K562 (cell line): Measurements from ENCODE around the gene PTPMT1. TPM values are rescaled to one million over a fixed set of nuclear protein-coding genes. Genes with fewer than 3 reads are reported as not detected.

ENCODE experiments used
- ATAC-seq: fragments of 200-7000 bp; cut with Tn5 transposase; 3 replicates; pipeline ENCODE4 v1.9.1; 2020; ENCODE audit warnings: moderate library complexity
- BruUV-seq: library from RNA; stranded (reverse); fragments of 400-500 nt; replicated peaks from 2 replicates; lab custom pipeline; 2021; lab: Mats Ljungman, UMichigan
- CTCF ChIA-PET: fragments of 300-600 bp; formaldehyde crosslinking; extraction: SDS; loops from one replicate; lab custom pipeline; 2021; ENCODE audit warnings: low intra/inter-chr PET ratio; lab: Yijun Ruan, JAX
- POLR2A ChIA-PET: fragments of 300-600, 350-650 bp; sonication (Branson Sonifier 250); formaldehyde crosslinking; extraction: SDS; loops from one replicate; lab custom pipeline; 2021; ENCODE audit warnings: antibody characterized with exemption, inconsistent platforms; lab: Yijun Ruan, JAX
- DNase-seq, 4 experiments: peaks; one replicate each; pipeline versions ENCODE4 v3.0.0 to v3.0.0-alpha.2; 2011 to 2018; ENCODE audit warnings: low spot score in 3 of 4, mixed read lengths in 3 of 4; ENCODE audit errors: extremely low read depth in 1 of 4
- FAIRE-seq: peaks from 2 replicates; lab custom pipeline; 2011; peaks lifted over from hg19 to GRCh38; lab: Jason Lieb, UNC
- H2AFZ ChIP-seq: 2 replicates; pipeline ENCODE4 v1.6.0; 2011; ENCODE audit warnings: low read depth, low read length, control low read depth, inconsistent platforms
- H3K27ac ChIP-seq: fragments of 200-600 bp; 3 replicates; pipeline ENCODE4 v1.8.0; 2011; ENCODE audit warnings: low read depth, mild to moderate bottlenecking, control low read depth, inconsistent platforms, low read length, moderate library complexity, mixed read lengths; ENCODE audit errors: extremely low read depth
- H3K27me3 ChIP-seq, 2 experiments: fragments of 300-600 bp in 1 of 2; 2 replicates in 1 of 2; 3 replicates in 1 of 2; pipeline versions ENCODE4 v1.6.0 to v1.8.0; 2011; ENCODE audit warnings: inconsistent platforms in 2 of 2, low read length in 2 of 2, mild to moderate bottlenecking in 1 of 2, mixed read lengths in 1 of 2, moderate library complexity in 1 of 2; ENCODE audit not compliant: control insufficient read depth in 2 of 2, insufficient read depth in 2 of 2
- H3K36me3 ChIP-seq: fragments of 300-600 bp; 3 replicates; pipeline ENCODE4 v1.8.0; 2011; ENCODE audit warnings: mild to moderate bottlenecking, low read length, inconsistent platforms; ENCODE audit not compliant: control insufficient read depth, insufficient read depth
- H3K4me1 ChIP-seq, 2 experiments: fragments of 200-600 bp in 1 of 2; replicated peaks in 1 of 2; 2 replicates in 1 of 2; 3 replicates in 1 of 2; pipeline versions ENCODE4 v1.5.1 to v1.8.0; 2011; ENCODE audit warnings: inconsistent platforms in 2 of 2, low read length in 2 of 2, mild to moderate bottlenecking in 1 of 2, mixed read lengths in 1 of 2, moderate library complexity in 1 of 2; ENCODE audit not compliant: control insufficient read depth in 2 of 2, insufficient read depth in 2 of 2
- H3K4me2 ChIP-seq: 2 replicates; pipeline ENCODE4 v1.6.1; 2011; ENCODE audit warnings: low read length, control low read depth, inconsistent platforms, mixed read lengths; ENCODE audit not compliant: insufficient read depth
- H3K4me3 ChIP-seq: fragments of 200-600 bp; sonication (generic), shearing (Covaris generic); 2 replicates; pipeline ENCODE4 v1.5.1; 2016; ENCODE audit warnings: control low read depth, inconsistent platforms
- H3K79me2 ChIP-seq: fragments of 200-600 bp; 3 replicates; pipeline ENCODE4 v1.8.0; 2011; ENCODE audit warnings: low read length, inconsistent platforms; ENCODE audit not compliant: control insufficient read depth, insufficient read depth
- H3K9ac ChIP-seq, 2 experiments: 2 replicates each; pipeline versions ENCODE4 v1.6.0 to v1.6.1; 2011; ENCODE audit warnings: low read depth in 2 of 2, low read length in 2 of 2, control low read depth in 1 of 2, inconsistent platforms in 1 of 2, mild to moderate bottlenecking in 1 of 2, mixed read lengths in 1 of 2; ENCODE audit not compliant: insufficient read depth in 1 of 2
- H3K9me1 ChIP-seq: one replicate; pipeline ENCODE4 v1.6.0; 2011; ENCODE audit warnings: inconsistent platforms, mild to moderate bottlenecking, low read length, moderate library complexity; ENCODE audit not compliant: control insufficient read depth, insufficient read depth
- H3K9me3 ChIP-seq: replicated peaks from 2 replicates; pipeline ENCODE4 v1.5.1; 2011; ENCODE audit warnings: low read depth, low read length, inconsistent platforms; ENCODE audit not compliant: control insufficient read depth, insufficient read depth
- H4K20me1 ChIP-seq: replicated peaks from 2 replicates; pipeline ENCODE4 v1.6.1; 2011; ENCODE audit warnings: low read length, inconsistent platforms, mixed read lengths; ENCODE audit not compliant: control insufficient read depth, insufficient read depth
- BRD9 ChIP-seq: fragments of 450-650 bp; IDR thresholded peaks from 2 replicates; pipeline ENCODE4 v1.6.1; 2018; ENCODE audit warnings: low read depth; ENCODE audit not compliant: partially characterized antibody
- BRF2 ChIP-seq: IDR thresholded peaks from 3 replicates; pipeline ENCODE4 v1.6.1; 2011; ENCODE audit warnings: borderline replicate concordance, mild to moderate bottlenecking; ENCODE audit not compliant: insufficient read length, insufficient read depth
- ETS2 ChIP-seq: IDR thresholded peaks from 2 replicates; pipeline ENCODE4 v1.6.1; 2016; ENCODE audit warnings: borderline replicate concordance, missing genetic modification characterization, mild to moderate bottlenecking, moderate library complexity, missing compliant biosample characterization; ENCODE audit not compliant: poor library complexity, severe bottlenecking
- GTF2A2 ChIP-seq: IDR thresholded peaks from 2 replicates; pipeline ENCODE4 v1.6.1; 2016; ENCODE audit warnings: mild to moderate bottlenecking, missing genetic modification characterization, missing compliant biosample characterization
- HIVEP1 ChIP-seq: fragments of 250-450 bp; sonication (Bioruptor Pico); IDR thresholded peaks from 2 replicates; pipeline ENCODE4 v1.4.0; 2020; ENCODE audit warnings: mild to moderate bottlenecking
- JUN ChIP-seq, 2 experiments: sonication (generic) in 1 of 2; formaldehyde crosslinking in 1 of 2; IDR thresholded peaks; 2 replicates each; pipeline versions ENCODE4 v1.6.1 to v1.8.0; 2012 to 2022; ENCODE audit warnings: borderline replicate concordance in 2 of 2, mild to moderate bottlenecking in 2 of 2, improper control_type of control experiment in 1 of 2, low read depth in 1 of 2, low read length in 1 of 2, missing genetic modification reagents in 1 of 2
- MAFK ChIP-seq: IDR thresholded peaks from 2 replicates; pipeline ENCODE4 v1.6.1; 2011; ENCODE audit warnings: low read length, improper control_type of control experiment
- RUNX1 ChIP-seq: sonication (generic); IDR thresholded peaks from 2 replicates; pipeline ENCODE4 v1.6.1; 2016; ENCODE audit warnings: antibody characterized with exemption, low read depth
- ZMIZ1 ChIP-seq, 2 experiments: fragments of 150-350 bp in 1 of 2; IDR thresholded peaks; 2 replicates each; pipeline ENCODE4 v1.6.1; 2012 to 2016; ENCODE audit warnings: low read depth in 2 of 2, low read length in 2 of 2, mild to moderate bottlenecking in 1 of 2, moderate library complexity in 1 of 2
- ZNF24 ChIP-seq: fragments of 450-650 bp; IDR thresholded peaks from 2 replicates; pipeline ENCODE4 v1.6.1; 2016
- WGBS: fragments of 100-300 bp; shearing (Covaris generic); methylation state at CpG from one replicate; pipeline ENCODE4 v1.1.6; 2016; ENCODE audit warnings: low coverage, mixed read lengths; ENCODE audit not compliant: insufficient coverage; ENCODE audit errors: missing lambda C conversion rate; 5-methylcytosine and 5-hydroxymethylcytosine counted together
- in situ Hi-C: fragments of 300-500 bp; cut with MboI; formaldehyde crosslinking; loops from 4 replicates; pipeline ENCODE4 v1.15.0; 2018; ENCODE audit warnings: inconsistent platforms, mixed read lengths
- intact Hi-C: fragments of 100-400 bp; cut with micrococcal nuclease; formaldehyde crosslinking; loops from 2 replicates; pipeline ENCODE4 v1.14.2; 2022
- polyA plus RNA-seq, 8 experiments: library from polyadenylated mRNA; depleted of rRNA in 4 of 8; stranded (reverse) in 5 of 8; unstranded in 3 of 8; fragments of >200 nt; fragmentation: Nextera tagmentation in 2 of 8; fragmentation: Illumina TruSeq in 1 of 8; extraction: Ambion mirVana in 2 of 8; extraction: Trizol in 1 of 8; gene quantifications; 2 replicates each; pipeline versions ENCODE4 v1.2.1 to v1.2.3, GENCODE V29; 2011 to 2014; ENCODE audit warnings: inconsistent platforms in 1 of 8, missing spikeins in 1 of 8
- total RNA-seq, 7 experiments: library from RNA; depleted of rRNA in 6 of 7; stranded (reverse); fragments of >200 nt in 6 of 7; fragmentation: Illumina TruSeq in 2 of 7; extraction: Trizol in 2 of 7; gene quantifications; 2 replicates each; pipeline versions ENCODE4 v1.2.1 to v1.2.3, GENCODE V29; 2011 to 2021; ENCODE audit warnings: low replicate concordance in 1 of 7

PTPMT1 gene
- total and polyA plus RNA-seq, 9 of the 15 experiments (the other 6 are each of a cell fraction or from before 2014, with no cell fraction given) = 10.4 to 140 (median 67.2) TPM

- CTCF ChIA-PET = no interaction called here
- in situ Hi-C loops = no loop called here
- peak within 1 kb of the TSS; percentile 99 for H2AFZ ChIP-seq
- FAIRE-seq (peak; percentile 80), DNase-seq (peak; percentile 86 to 94 (median 88)), ATAC-seq (peak; percentile 93)
- peak within 1 kb of the TSS; percentile 99 to 100 for H3K9ac ChIP-seq
- H3K27ac ChIP-seq = peak within 1 kb of the TSS; percentile 93
- peak within 1 kb of the TSS; percentile 97 for H3K4me3 ChIP-seq
- 1% methylated on average over 57 of the region's 72 CpGs for WGBS
- POLR2A ChIA-PET = interaction anchor here (0.6 to 2.1 kb wide), 7 partner anchors 8 to 701 kb away, joined by 3 to 23 read pairs (median 4); partner anchors contain the start of gene PTPMT1
- no peaks in the 10 kb centered on the region for H3K9me3 ChIP-seq
- peak within 1 kb of the TSS; percentile 99 for H3K4me2 ChIP-seq
- peaks cover 13 to 14% of the 10 kb centered on the region in 2 experiments; a peak in 4 of 5 replicates for H3K4me1 ChIP-seq
- BruUV-seq = TSS peak; percentile 72
- H4K20me1 ChIP-seq = no peaks in the 10 kb centered on the region
- intact Hi-C loops = no loop called here
- no peaks in the 10 kb centered on the region for H3K9me1 ChIP-seq
- H3K27me3 ChIP-seq = no peaks in the 10 kb centered on the region; a peak in 1 of 5 replicates
- peaks cover 66% of the 10 kb centered on the region for H3K36me3 ChIP-seq
- H3K79me2 ChIP-seq = peaks cover 46% of the 10 kb centered on the region
- TF ChIP-seq BRF2 (no peak), BRD9 (peak; percentile 79), RUNX1 (no peak), ETS2 (no peak), HIVEP1 (CRISPR knock-in tag) (no peak), GTF2A2 (tag) (0 out of 2 replicates have a peak, but pooled peaks have one; percentile 37), MAFK (no peak), JUN (IDR thresholded peaks at IDR 0.05; ENCODE audit: borderline replicate concordance, low read depth, low read length) (no peak; the same call in 1 of the 2 replicates), JUN (CRISPR knock-in tag; IDR thresholded peaks at IDR 0.05; ENCODE audit: borderline replicate concordance) (no peak), ZNF24 (peak; percentile 66; the same call in 1 of the 2 replicates), ZMIZ1 (IDR thresholded peaks at IDR 0.05; ENCODE audit: low read depth in 2 of 2, low read length in 2 of 2) (no peak)
Measured at GRCh38 chr11:47578524-47579494, 13.4 kb downstream of the PTPMT1 start, which contains the start of the genes KBTBD4 and NDUFS3. KBTBD4 (minus strand) TSS chr11:47578970; CDS start chr11:47578951, 19 bp downstream. NDUFS3 (plus strand) TSS chr11:47579074; CDS start chr11:47579092, 18 bp downstream.
